Activated T-helper 17 cell treated with anti-CD3 and anti-CD28 coated beads, Interleukin-2, amount 50 U/mL, for 72 hours (primary cell): ENCODE data around the gene RTF2. TPM values are rescaled to one million over a fixed set of nuclear protein-coding genes. Genes with fewer than 3 reads are reported as not detected.
A peak's percentile ranks its signal among the peaks of the same experiment; 100 is the strongest.

Experiments
- ATAC-seq: fragments of 150-1000 bp; cut with Tn5 transposase; replicated peaks from 2 replicates; pipeline ENCODE4 v1.10.0; 2021; ENCODE audit warnings: mild to moderate bottlenecking, moderate library complexity
- H3K27ac Mint-ChIP-seq: one replicate; pipeline ENCODE4 v1.8.0; 2022; ENCODE audit warnings: mixed read lengths
- H3K27me3 Mint-ChIP-seq: one replicate; pipeline ENCODE4 v1.8.0; 2022; ENCODE audit warnings: mixed read lengths
- H3K36me3 Mint-ChIP-seq: one replicate; pipeline ENCODE4 v1.8.0; 2022; ENCODE audit warnings: low read depth, mild to moderate bottlenecking, mixed read lengths
- H3K4me1 Mint-ChIP-seq: one replicate; pipeline ENCODE4 v1.8.0; 2022; ENCODE audit warnings: mixed read lengths
- H3K4me3 Mint-ChIP-seq: one replicate; pipeline ENCODE4 v1.8.0; 2022; ENCODE audit warnings: mild to moderate bottlenecking, mixed read lengths
- H3K9me3 Mint-ChIP-seq: one replicate; pipeline ENCODE4 v1.8.0; 2022; ENCODE audit warnings: mixed read lengths
- total RNA-seq, 2 donors: library from RNA; stranded (reverse); gene quantifications; one replicate each; pipeline ENCODE4 v1.2.3, GENCODE V29; 2022

Gene RTF2
- total RNA-seq, 2 donors from 2014 or later = 62.4 to 80.0 TPM

DNA sequence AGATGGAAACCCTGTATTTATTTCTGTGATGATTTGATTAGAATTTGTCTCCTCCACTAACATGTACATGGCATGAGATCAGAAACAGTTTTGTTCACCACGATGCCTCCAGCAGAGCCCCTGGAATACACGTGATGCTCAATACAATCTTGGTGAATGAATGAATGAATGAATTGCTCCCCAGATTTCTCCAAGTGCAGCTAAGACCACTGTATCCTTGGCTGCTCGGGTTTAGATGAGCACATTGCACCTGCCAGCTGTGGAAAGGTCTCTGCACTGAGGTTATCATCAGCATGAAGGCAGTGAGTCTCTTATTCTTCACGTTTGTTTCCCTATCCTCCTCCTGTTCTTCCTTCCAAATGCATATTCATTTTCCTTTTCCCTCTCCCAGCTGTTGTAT, 38.5 kb upstream of the RTF2 start:
- Mint-ChIP-seq H3K4me1 (peaks cover 31% of the 10 kb centered on the region), H3K36me3 (no peaks in the 10 kb centered on the region), H3K9me3 (peaks cover 4% of the 10 kb centered on the region), H3K27ac (peak overlapping the region; percentile 90), H3K27me3 (no peaks in the 10 kb centered on the region), H3K4me3 (peak overlapping the region; percentile 70)
- ATAC-seq = peak; percentile 7

DNA sequence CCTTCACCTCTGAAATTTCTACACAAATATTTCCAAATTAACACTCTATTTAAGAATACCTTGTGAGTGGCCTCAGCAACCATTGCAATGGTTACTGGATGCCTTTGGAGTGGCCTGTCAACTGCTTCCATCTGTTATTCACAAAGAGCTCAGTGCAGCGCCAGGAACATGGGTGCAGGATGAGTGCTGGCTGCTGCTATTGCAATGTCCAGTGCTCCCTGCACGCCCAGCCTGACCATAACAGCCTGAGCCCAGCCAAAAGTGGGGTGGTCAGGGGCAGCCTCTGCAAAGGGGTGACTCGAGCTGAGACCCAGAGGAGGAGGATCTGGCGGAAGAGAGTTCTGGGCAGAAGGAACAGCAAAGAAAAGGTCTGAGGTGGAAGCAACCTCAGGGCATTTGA, 38.0 kb upstream of the RTF2 start:
- H3K4me1 Mint-ChIP-seq = peaks cover 31% of the 10 kb centered on the region
- H3K9me3 Mint-ChIP-seq = peaks cover 4% of the 10 kb centered on the region
- H3K27me3 Mint-ChIP-seq = no peaks in the 10 kb centered on the region
- ATAC-seq = no peak
- H3K27ac Mint-ChIP-seq = peak overlapping the region; percentile 90
- H3K36me3 Mint-ChIP-seq = no peaks in the 10 kb centered on the region
- peak overlapping the region; percentile 70 for H3K4me3 Mint-ChIP-seq

DNA sequence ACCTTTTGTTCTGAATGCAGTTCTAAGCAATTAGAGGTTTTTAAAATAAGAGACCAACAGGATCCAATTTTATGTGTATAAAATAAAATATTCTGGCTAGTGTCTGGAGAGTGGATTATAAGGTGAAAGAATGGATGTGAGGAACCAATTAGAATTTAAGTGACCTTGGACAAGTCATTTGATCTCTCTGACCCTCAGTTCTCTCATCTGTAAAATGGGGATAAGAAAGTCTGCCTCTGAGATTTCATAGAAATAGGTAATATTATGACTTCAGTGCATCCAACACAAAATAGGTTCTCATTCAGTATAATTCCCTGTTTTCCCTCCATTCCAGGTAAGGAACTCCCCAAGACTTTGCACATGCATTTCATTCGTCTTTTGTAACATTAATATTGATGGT, 37.5 kb upstream of the RTF2 start:
- no peaks in the 10 kb centered on the region for H3K27me3 Mint-ChIP-seq
- H3K27ac Mint-ChIP-seq = peak overlapping the region; percentile 90
- peak overlapping the region; percentile 70 for H3K4me3 Mint-ChIP-seq
- no peaks in the 10 kb centered on the region for H3K36me3 Mint-ChIP-seq
- no peak for ATAC-seq
- peaks cover 4% of the 10 kb centered on the region for H3K9me3 Mint-ChIP-seq
- peaks cover 31% of the 10 kb centered on the region for H3K4me1 Mint-ChIP-seq

DNA sequence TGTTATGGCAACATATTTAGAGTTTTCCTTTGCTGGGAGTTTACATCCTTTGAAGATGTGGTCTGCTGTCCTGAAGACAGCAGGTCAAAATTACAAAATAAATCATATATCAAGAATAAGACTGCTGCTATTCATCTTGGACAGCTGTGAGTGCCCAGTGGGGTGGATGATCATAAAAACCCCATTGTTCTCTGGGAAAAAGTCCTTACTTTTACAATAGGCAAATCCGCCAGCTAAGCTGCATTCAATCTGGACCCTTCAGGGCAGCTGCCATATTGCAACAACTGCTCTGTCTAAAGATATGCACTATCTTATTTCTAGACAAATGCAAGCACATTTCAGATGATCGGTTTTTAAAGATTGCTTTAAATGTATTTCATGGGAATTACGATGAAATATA, 37.0 kb upstream of the RTF2 start:
- H3K4me3 Mint-ChIP-seq = no peak overlapping the region
- no peak for ATAC-seq
- H3K36me3 Mint-ChIP-seq = no peaks in the 10 kb centered on the region
- H3K9me3 Mint-ChIP-seq = peaks cover 4% of the 10 kb centered on the region
- no peak overlapping the region for H3K27ac Mint-ChIP-seq
- peaks cover 31% of the 10 kb centered on the region for H3K4me1 Mint-ChIP-seq
- no peaks in the 10 kb centered on the region for H3K27me3 Mint-ChIP-seq

DNA sequence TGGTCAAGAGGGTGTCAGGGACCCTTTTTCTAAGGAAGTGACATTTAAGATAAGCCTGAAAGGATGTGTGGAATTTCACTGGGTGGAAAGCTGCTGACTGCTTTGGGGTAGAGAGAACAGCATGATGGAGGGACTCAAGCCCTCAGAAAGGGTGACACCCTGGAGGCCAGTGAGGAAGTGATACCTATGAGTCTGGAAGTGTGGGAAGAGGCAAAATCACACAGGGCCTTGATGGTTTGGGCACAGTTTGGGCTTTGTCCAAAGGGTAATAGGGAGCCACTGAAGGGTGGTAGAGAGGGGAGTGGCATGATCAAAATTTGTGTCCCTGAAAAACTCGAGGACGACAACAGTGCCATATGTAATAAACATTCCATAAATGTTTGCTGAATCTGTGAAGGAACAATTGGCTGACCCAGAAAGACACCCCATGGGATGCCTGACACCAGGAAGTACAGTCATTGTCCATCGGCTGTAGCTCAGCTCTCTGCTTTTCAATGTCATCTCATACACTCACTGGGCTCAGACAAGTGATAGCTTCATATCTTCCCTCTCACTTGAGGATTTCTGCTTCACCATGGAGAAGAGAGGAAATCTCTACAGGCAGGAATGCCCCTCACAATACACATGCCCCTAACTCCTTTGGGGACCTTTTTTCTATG, 35.1 kb upstream of the RTF2 start:
- Mint-ChIP-seq H3K36me3 (no peaks in the 10 kb centered on the region), H3K27ac (no peak overlapping the region), H3K4me3 (no peak overlapping the region), H3K27me3 (no peaks in the 10 kb centered on the region), H3K9me3 (peaks cover 4% of the 10 kb centered on the region), H3K4me1 (peaks cover 21% of the 10 kb centered on the region)
- no peak for ATAC-seq

DNA sequence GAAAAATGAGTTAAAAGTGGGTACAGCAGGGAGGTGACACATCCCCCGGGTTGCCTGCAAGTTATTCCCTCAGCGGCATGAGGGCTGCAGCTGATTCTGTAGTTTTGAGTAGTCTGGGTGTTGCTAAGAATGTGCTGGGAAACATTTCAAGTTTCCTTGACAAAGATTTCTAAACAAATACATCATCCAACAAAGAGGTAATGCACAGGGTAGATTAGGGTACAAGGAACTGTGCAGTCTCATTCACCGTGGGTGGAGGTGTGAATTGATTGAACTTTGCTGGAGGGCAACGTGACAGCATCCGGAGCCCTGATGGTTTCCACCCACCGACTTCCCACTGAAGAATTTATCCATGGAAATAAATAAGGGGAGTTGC, 34.6 kb upstream of the RTF2 start:
- Mint-ChIP-seq H3K9me3 (peaks cover 4% of the 10 kb centered on the region), H3K36me3 (no peaks in the 10 kb centered on the region), H3K27ac (no peak overlapping the region), H3K27me3 (no peaks in the 10 kb centered on the region), H3K4me1 (peaks cover 16% of the 10 kb centered on the region), H3K4me3 (no peak overlapping the region)
- ATAC-seq = peak; percentile 28

DNA sequence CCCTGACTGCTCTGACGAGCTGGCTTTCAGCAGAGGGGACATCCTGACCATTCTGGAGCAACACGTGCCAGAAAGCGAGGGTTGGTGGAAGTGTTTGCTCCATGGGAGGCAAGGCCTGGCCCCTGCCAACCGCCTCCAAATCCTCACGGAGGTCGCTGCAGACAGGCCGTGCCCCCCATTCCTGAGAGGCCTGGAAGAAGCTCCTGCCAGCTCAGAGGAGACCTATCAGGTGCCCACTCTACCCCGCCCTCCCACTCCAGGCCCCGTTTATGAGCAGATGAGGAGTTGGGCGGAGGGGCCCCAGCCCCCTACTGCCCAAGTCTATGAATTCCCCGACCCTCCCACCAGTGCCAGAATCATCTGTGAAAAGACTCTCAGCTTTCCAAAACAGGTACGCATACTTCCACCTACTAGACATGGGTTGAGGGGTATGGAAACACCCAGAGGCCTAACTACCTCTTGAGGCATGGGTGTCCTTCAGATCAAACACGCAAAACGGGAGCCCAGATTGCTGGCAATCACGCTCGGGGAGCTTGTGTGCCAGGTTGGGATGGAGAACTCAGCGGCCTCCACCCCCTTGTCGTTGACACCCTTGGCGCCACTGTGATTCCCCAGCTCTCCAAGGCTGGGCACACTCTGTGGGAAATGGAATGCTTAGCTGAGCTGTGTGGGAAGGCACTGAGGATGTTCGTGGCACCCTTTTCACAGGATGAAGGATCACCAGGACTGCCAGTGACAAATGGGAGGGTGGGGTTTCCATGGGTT, 31.0 kb upstream of the RTF2 start:
- no peak for ATAC-seq
- H3K27ac Mint-ChIP-seq = peak overlapping the region; percentile 15
- H3K36me3 Mint-ChIP-seq = no peaks in the 10 kb centered on the region
- no peaks in the 10 kb centered on the region for H3K9me3 Mint-ChIP-seq
- H3K4me1 Mint-ChIP-seq = peaks cover 9% of the 10 kb centered on the region
- no peak overlapping the region for H3K4me3 Mint-ChIP-seq
- H3K27me3 Mint-ChIP-seq = no peaks in the 10 kb centered on the region

DNA sequence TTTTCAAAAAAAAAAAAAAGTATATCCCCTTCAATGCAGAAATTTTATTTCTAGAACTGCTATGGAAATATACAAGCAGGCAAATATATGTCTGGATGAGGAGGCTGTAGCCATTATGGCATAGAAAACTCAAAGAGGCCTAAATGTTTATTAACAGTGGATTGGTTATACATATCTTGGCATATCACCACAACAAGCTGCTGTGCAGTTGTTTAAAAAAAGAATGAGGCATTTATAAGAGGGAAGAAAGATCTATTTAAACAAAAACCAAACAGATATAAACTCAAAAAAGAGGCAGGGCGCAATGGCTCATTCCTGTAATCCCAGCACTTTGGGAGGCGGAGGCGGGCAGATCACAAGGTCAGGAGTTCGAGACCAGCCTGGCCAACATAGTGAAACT, 30.1 kb upstream of the RTF2 start:
- peaks cover 15% of the 10 kb centered on the region for H3K4me1 Mint-ChIP-seq
- H3K27me3 Mint-ChIP-seq = no peaks in the 10 kb centered on the region
- H3K27ac Mint-ChIP-seq = peak overlapping the region; percentile 14
- H3K9me3 Mint-ChIP-seq = no peaks in the 10 kb centered on the region
- no peaks in the 10 kb centered on the region for H3K36me3 Mint-ChIP-seq
- H3K4me3 Mint-ChIP-seq = no peak overlapping the region
- no peak for ATAC-seq

DNA sequence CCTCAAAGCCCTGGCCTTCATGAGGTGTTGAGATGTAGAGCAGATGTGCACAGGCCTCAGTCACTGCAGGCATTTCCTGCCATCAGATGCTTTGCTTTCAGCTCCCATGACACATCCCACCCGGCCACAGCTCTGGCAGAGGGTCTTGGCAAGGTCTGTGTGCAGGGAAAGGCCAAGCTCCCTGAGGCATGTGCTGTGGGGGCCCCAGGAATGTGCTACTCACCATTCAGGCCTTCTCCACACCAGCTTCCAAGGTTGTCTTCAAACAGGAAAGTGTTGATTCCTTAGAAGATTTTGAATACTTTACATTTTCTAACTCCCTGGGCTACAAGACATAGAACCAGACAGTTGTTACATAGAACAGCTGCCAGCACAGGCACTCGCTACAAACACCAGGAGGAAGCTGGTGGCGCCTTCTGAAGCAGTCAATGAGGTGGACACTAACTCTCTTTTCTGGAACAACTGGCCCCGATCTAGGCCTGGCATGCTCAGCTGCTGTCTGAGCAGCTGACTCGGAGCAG, 28.6 kb upstream of the RTF2 start:
- no peak for ATAC-seq
- H3K27me3 Mint-ChIP-seq = no peaks in the 10 kb centered on the region
- peak overlapping the region; percentile 81 for H3K27ac Mint-ChIP-seq
- H3K36me3 Mint-ChIP-seq = no peaks in the 10 kb centered on the region
- H3K9me3 Mint-ChIP-seq = no peaks in the 10 kb centered on the region
- peak overlapping the region; percentile 71 for H3K4me3 Mint-ChIP-seq
- H3K4me1 Mint-ChIP-seq = peaks cover 15% of the 10 kb centered on the region

DNA sequence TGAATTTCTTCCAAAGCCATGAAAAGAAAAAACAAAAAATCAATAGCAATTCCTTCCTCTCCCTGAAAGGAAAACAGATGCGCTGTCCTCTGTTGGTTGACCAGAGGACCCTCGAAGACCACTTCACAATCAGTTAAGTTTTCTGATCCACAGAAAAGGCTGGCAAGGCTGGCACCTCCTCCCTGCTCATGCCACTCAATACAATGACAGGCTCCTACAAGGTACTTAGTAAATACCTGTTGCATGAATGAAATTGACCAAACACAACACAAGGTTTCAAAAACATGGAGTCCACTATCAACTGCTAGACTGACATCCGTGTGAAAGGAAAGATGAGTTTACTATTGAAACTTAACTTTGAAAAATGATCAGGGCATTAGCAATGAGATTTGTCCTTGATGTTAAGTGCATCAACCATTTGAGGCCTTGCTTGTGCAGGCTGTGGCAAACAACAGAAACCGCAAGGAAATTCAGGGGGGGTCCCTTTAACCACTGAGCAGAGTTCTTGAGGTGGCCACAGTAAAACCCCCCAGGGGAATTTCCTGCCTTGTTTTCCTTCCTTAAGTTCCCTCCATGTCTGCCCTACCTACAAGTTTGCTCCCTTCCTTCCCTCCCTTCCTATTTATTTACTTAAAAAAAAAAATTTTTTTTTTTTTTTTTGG, 27.9 kb upstream of the RTF2 start:
- Mint-ChIP-seq H3K4me1 (peaks cover 15% of the 10 kb centered on the region), H3K4me3 (peak overlapping the region; percentile 71), H3K27ac (peak overlapping the region; percentile 81), H3K9me3 (no peaks in the 10 kb centered on the region), H3K27me3 (no peaks in the 10 kb centered on the region), H3K36me3 (no peaks in the 10 kb centered on the region)
- peak; percentile 87 for ATAC-seq

DNA sequence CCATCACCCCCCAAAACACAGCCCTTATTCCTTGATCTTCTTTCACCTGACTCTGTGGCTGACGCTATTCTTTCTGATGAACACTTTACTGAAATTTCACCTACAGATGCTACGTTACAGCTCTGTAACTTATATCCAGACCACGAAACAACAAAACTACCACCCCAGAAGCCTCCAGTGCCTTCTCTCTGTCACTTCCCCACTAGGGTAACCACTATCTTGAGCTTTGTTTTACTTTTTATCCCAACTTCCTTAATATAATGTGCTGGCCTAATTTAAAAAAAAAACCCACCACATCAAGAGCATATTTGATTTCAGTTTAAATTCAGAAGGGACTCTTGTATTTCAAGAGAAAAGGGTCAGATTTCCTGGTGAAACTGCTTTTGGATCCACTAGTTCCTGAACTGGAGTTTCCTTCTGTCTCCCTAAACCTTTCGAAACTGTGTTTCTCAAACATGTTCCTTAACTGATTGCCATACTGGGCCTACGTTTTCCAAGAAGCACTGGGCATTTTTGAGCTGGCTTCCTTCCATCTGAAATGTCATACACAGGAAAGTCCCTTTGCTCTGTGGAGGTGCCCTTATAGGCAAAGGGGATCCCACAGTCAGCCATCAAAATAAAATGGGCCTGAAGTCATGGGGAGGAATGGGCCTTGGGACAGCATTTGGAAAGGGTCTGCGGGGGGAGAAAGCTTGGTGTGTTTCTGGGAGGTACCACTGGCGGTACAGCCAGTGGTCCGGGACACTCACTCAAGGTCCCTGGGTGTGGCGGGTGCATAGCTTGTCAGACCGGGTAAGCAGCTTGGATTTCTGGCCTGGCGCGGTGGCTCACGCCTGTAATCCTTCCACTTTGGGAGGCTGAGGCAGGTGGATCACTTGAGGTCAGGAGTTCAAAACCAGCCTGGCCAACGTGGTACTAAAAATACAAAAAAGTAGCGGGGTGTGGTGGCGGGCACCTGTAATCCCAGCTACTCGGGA, 25.8 kb upstream of the RTF2 start:
- peaks cover 15% of the 10 kb centered on the region for H3K4me1 Mint-ChIP-seq
- H3K27ac Mint-ChIP-seq = peak overlapping the region; percentile 79
- ATAC-seq = peak; percentile 21
- no peaks in the 10 kb centered on the region for H3K9me3 Mint-ChIP-seq
- no peaks in the 10 kb centered on the region for H3K27me3 Mint-ChIP-seq
- peak overlapping the region; percentile 45 for H3K4me3 Mint-ChIP-seq
- peaks cover 5% of the 10 kb centered on the region for H3K36me3 Mint-ChIP-seq

DNA sequence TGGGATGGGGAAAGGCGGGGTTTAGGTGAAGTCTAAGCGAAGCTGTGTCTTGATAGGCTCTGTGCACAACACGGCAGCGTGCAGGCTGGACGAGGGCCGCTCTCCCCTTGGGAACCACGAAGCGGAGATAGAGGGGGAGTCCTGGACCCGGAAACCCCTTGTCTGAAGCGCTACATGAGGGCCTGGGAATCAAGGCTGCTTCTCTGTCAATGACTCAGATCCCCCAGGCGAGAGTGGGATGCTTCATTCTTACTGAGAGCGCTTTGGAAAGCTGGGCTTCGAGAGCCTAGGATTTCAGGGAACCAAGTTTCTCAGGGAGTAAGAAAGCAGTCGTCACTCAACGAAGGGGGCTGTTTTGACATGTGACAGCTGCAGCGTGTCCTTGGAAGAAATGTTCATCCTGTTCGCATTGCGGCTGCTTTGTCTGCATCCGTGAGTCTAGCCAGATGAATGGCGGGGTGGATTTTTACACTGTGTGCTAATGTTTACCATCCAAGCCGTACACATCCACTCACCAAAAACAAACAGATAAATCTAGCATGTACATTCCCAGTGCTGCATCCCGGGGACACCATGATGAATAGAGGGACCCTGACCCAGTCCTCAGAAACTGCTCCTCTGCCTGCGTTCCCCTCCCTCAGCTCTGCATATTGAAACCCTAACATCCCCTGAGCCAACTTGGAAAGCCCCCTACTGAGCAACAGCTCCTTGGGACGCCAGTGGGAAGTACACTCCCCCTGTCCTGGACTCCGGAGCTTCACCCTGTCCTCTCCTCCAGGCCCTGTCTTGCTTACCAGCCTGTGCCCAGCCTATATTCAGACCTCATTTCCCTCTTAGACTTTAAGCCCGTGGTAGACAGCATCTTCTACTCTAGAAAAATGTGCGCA, 24.5 kb upstream of the RTF2 start:
- H3K4me1 Mint-ChIP-seq = peaks cover 15% of the 10 kb centered on the region
- peaks cover 14% of the 10 kb centered on the region for H3K36me3 Mint-ChIP-seq
- no peaks in the 10 kb centered on the region for H3K27me3 Mint-ChIP-seq
- peak overlapping the region; percentile 79 for H3K27ac Mint-ChIP-seq
- H3K9me3 Mint-ChIP-seq = no peaks in the 10 kb centered on the region
- no peak overlapping the region for H3K4me3 Mint-ChIP-seq
- no peak for ATAC-seq

DNA sequence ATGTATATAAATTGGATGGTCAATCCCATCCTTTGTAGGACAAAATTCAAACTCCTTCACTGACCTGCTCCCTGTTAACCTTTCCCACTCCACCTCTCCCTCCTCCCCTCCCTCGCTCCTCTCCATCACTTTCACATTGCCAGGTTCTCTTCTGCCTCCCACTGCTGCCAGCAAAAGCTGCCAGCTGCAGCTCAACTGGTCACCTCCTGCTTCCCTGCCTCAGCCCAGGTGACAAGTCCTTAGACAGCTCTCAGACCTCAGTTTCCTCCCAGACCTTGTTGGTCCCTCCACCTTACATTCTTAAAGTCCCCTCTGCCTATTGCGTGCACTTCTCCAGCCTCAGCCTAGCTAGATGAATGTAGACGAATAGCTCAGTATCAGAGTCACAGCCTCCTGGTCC, 23.3 kb upstream of the RTF2 start:
- no peak overlapping the region for H3K4me3 Mint-ChIP-seq
- H3K27me3 Mint-ChIP-seq = no peaks in the 10 kb centered on the region
- no peaks in the 10 kb centered on the region for H3K9me3 Mint-ChIP-seq
- H3K36me3 Mint-ChIP-seq = peaks cover 14% of the 10 kb centered on the region
- H3K4me1 Mint-ChIP-seq = peaks cover 14% of the 10 kb centered on the region
- no peak for ATAC-seq
- H3K27ac Mint-ChIP-seq = no peak overlapping the region
